Bronchial epithelial cell (primary cell): ENCODE results near the gene DAP3. TPM values are rescaled to one million over a fixed set of nuclear protein-coding genes. Genes with fewer than 3 reads are reported as not detected.

Experiments
- DNase-seq: peaks from one replicate; pipeline ENCODE4 v3.0.0-alpha.2; 2010; ENCODE audit warnings: low read depth
- FAIRE-seq: peaks from 2 replicates; lab custom pipeline; 2011; peaks lifted over from hg19 to GRCh38; lab: Jason Lieb, UNC
- H3K27me3 ChIP-seq: 2 replicates; pipeline ENCODE4 v1.5.1; 2011; ENCODE audit warnings: low read length; ENCODE audit not compliant: control insufficient read depth, insufficient read depth
- H3K36me3 ChIP-seq: 2 replicates; pipeline ENCODE4 v1.5.1; 2011; ENCODE audit warnings: low read length; ENCODE audit not compliant: control insufficient read depth, insufficient read depth
- H3K4me3 ChIP-seq: 2 replicates; pipeline ENCODE4 v1.5.1; 2011; ENCODE audit warnings: mild to moderate bottlenecking, low read depth, low read length, control low read depth
- total RNA-seq: library from RNA; depleted of rRNA; stranded (reverse); fragments of >200 nt; gene quantifications from 2 replicates; pipeline ENCODE4 v1.2.1, GENCODE V29; 2014
- TF ChIP-seq, protein P1 (sequence below): IDR thresholded peaks from 2 replicates; pipeline ENCODE4 v1.5.1; 2011; ENCODE audit warnings: mild to moderate bottlenecking, moderate library complexity, low read length, control low read depth, inconsistent platforms; ENCODE audit not compliant: insufficient read depth, severe bottlenecking

DAP3 gene
- total RNA-seq, 1 donor from 2014 or later, result 71.1 TPM

DNA sequence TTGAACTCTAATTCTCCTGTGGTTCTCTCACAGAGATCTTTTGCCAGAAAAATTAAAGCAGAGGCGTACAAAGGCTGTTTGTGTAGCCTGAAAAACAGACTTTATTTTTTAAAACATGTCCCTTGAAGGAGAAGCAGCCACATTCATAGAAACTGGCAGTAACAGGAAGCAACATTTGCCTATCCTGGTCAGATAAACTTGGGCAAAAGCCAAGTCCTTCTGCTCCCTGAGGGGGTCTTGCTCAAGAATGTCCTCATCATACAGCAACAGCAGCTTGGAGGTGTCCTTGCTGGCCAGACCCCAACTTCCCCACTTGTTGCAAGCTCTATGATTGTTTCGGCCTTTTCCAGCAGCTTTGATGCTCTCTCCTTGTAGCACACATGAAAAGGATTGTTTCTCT lies 42.6 kb upstream of the DAP3 start:
- Histone ChIP-seq H3K36me3 (peaks cover 2% of the 10 kb centered on the region), H3K27me3 (no peaks in the 10 kb centered on the region), H3K4me3 (no peak overlapping the region)
- FAIRE-seq, result no peak
- TF ChIP-seq, protein P1, sequence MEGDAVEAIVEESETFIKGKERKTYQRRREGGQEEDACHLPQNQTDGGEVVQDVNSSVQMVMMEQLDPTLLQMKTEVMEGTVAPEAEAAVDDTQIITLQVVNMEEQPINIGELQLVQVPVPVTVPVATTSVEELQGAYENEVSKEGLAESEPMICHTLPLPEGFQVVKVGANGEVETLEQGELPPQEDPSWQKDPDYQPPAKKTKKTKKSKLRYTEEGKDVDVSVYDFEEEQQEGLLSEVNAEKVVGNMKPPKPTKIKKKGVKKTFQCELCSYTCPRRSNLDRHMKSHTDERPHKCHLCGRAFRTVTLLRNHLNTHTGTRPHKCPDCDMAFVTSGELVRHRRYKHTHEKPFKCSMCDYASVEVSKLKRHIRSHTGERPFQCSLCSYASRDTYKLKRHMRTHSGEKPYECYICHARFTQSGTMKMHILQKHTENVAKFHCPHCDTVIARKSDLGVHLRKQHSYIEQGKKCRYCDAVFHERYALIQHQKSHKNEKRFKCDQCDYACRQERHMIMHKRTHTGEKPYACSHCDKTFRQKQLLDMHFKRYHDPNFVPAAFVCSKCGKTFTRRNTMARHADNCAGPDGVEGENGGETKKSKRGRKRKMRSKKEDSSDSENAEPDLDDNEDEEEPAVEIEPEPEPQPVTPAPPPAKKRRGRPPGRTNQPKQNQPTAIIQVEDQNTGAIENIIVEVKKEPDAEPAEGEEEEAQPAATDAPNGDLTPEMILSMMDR, result no peak
- DNase-seq, result peak; percentile 20

DNA sequence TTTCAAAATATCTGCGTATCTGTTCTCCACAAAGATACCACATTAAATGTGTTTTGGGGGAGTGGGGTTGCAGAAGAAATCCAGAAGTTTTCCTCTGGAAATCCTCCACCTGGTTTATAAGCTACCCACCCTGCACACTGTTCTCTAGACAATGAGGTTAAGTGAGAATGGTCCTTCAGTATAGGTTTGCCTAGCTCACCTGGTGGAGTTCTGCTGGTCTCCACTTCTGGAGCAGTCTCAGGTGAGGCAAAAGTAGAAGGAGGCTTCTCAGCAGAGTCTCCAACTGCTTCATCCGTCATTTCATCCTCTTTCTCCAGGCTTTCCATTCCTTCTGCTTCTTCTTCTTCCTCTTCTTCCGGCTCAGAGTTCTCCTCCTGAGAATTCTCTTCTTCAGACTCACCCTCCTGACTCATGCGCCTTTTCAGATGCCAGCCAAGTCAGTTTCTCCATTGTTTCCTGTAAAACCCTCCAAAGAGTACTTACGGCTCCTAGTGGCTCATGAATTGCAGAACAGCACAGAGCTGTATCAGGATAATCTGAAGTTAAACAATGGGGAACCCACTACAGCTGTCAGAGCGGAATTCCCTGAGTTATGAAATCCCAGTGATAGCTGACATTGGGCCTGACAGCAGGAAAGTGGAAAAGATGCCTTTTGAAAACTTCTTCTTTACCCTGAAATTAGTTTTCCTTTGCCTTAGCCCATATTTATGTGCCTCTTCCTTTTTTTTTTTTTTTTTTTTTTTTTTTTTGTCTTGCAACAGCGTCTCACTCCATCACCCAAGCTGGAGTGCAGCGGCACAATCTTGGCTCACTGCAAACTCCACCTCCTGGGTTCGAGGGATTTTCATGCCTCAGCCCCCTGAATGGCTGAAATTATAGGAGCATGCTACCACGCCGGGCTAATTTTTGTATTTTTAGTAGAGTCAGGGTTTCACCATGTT lies 40.4 kb upstream of the DAP3 start:
- Histone ChIP-seq H3K27me3 (no peaks in the 10 kb centered on the region), H3K4me3 (peak overlapping the region; percentile 8), H3K36me3 (no peaks in the 10 kb centered on the region)
- FAIRE-seq (no peak), DNase-seq (peak; percentile 93)
- TF ChIP-seq, protein P1, result peak; percentile 52

DNA sequence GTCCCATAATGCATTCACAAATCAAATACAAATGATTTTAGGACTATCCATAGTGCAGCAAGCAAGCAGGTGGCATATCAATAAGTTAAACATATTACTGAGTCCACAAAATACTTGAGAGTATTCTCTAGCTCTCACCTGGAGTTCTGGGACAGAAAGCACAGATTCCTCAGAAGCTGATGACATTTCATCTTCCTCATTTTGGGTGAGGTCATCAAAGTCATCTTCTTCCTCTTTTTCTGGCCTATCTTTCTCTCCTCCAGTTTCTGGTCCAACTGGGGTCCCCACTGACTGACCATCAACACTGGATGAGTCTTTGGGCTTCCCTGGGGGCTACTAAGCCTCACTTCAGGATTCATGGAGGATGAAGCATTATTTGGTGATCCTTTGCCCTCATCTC lies 39.2 kb upstream of the DAP3 start:
- DNase-seq, result no peak
- TF ChIP-seq, protein P1, result no peak
- no peak overlapping the region for H3K4me3 ChIP-seq

DNA sequence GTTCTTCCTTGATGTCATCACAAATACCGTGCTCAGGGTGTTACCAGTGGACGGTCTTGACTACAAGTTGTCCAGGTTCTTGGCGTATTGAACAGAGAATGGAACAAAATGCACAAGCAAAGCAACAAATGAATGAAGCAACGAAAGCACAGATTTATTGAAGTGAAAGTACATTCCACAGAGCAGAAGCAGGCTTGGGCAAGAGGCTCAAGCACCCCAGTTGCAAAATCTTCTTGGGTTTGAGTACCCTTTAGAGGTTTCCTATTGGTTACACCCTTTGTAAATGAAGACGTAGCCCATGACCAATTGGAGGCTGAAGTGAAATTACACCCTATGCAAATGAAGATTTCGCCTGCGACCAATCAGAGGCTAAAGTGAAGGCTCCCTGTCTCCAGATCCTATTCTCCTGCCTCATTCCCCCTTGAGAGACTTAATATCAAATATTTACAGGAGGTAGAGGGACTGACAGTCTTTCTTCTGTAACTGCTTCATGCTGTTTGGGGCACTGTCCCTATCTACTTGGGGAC lies 38.6 kb upstream of the DAP3 start:
- H3K4me3 ChIP-seq, result no peak overlapping the region
- peak; percentile 16 for DNase-seq
- FAIRE-seq, result no peak
- TF ChIP-seq, protein P1, result no peak
- H3K27me3 ChIP-seq, result no peaks in the 10 kb centered on the region
- H3K36me3 ChIP-seq, result no peaks in the 10 kb centered on the region

More for the DNA sequence above, 39.2 kb upstream of the DAP3 start:
- no peaks in the 10 kb centered on the region for H3K27me3 ChIP-seq
- H3K36me3 ChIP-seq, result no peaks in the 10 kb centered on the region
- no peak for FAIRE-seq

DNA sequence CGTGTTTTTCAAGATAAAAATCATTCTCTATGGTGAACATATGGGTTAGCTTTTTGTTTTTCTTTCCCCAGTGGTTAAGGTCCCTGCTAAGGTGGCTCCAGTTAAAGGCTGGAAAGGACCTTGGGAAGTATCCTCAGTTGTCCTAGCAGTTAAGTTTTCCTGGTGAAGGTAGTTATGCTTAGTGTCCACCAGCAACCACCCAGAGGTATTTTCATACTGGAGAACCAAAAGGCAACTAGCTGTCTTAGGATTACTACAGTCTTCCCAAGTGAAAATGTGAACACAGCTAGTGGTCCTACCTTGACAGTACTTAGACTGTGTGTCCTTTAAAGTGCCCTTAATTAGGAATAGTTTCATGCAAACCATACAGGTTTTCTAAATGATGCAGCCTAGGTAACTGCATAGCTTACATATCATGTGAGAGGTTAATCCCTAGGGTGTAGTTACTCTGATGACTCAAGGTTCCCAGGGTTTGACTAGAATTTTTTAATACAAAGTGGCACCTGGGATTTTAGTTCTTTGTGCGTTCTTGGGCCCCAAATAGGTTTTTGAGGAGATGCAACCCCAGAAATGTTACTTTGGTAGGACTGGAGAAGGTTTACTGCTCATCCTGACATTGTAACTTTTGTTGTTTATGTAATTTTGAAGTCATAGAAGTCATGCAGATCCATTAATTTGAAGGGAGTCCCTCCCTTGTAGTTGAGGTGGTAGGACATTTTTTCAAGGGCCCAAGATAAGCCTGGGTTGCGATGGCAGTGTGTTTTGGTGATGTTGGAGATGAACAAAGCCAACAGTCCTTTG lies 36.8 kb upstream of the DAP3 start:
- DNase-seq, result peak; percentile 74
- Histone ChIP-seq H3K36me3 (no peaks in the 10 kb centered on the region), H3K27me3 (no peaks in the 10 kb centered on the region), H3K4me3 (no peak overlapping the region)
- no peak for FAIRE-seq
- TF ChIP-seq, protein P1, result no peak
